ENCODE measurements around the gene PLG.

PLG gene

DNA sequence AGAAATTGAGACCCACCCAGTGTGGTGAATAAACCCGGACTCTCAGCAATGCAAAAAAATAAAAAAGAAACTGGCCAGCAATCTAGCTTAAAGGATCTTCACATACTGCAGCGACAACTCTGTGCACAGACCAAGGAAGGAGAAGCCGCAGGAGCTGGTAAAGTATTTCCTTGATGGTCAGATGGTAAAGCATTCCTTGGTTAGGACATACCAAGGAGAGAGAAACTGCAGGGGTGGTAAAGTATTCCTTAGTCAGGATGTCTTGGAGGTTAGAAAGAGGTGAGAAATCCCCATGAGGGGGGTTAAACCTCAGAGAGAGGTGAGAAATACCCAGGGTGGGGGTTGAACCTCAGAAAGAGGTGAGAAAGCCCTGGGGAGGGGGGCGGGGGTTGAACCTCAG is 86.8 kb downstream of the PLG start:
- DNase-seq (ENCODE audit: low spot score): no peak
- TF ChIP-seq, protein P1, sequence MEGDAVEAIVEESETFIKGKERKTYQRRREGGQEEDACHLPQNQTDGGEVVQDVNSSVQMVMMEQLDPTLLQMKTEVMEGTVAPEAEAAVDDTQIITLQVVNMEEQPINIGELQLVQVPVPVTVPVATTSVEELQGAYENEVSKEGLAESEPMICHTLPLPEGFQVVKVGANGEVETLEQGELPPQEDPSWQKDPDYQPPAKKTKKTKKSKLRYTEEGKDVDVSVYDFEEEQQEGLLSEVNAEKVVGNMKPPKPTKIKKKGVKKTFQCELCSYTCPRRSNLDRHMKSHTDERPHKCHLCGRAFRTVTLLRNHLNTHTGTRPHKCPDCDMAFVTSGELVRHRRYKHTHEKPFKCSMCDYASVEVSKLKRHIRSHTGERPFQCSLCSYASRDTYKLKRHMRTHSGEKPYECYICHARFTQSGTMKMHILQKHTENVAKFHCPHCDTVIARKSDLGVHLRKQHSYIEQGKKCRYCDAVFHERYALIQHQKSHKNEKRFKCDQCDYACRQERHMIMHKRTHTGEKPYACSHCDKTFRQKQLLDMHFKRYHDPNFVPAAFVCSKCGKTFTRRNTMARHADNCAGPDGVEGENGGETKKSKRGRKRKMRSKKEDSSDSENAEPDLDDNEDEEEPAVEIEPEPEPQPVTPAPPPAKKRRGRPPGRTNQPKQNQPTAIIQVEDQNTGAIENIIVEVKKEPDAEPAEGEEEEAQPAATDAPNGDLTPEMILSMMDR (IDR thresholded peaks at IDR 0.05; ENCODE audit: extremely low read depth, missing control alignments): no peak

DNA sequence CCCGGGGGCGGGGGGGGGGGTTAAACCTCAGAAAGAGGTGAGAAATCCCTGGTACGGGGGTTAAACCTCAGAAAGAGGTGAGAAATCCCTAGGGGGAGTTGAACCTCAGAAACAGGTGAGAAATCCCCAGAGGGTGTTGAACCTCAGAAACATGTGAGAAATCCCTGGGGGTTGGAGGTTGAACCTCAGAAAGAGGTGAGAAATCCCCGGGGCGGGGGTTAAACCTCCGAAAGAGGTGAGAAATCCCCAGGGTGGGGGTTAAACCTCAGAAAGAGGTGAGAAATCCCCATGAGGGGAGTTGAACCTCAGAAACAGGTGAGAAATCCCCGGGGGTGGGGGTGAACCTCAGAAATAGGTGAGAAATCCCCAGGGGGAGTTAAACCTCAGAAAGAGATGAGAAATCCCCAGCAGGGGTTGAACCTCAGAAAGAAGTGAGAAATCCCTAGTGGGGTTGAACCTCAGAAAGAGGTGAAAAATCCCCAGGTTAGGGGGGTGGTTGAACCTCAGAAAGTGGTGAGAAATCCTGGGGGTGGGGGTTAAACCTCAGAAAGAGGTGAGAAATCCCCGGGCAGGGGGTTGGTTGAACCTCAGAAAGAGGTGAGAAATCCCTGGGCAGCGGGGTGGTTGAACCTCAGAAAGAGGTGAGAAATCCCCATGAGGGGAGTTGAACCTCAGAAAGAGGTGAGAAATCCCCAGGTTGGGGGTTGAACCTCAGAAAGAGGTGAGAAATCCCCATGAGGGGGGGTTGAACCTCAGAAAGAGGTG is 87.4 kb downstream of the PLG start:
- DNase-seq (ENCODE audit: low spot score): no peak

DNA sequence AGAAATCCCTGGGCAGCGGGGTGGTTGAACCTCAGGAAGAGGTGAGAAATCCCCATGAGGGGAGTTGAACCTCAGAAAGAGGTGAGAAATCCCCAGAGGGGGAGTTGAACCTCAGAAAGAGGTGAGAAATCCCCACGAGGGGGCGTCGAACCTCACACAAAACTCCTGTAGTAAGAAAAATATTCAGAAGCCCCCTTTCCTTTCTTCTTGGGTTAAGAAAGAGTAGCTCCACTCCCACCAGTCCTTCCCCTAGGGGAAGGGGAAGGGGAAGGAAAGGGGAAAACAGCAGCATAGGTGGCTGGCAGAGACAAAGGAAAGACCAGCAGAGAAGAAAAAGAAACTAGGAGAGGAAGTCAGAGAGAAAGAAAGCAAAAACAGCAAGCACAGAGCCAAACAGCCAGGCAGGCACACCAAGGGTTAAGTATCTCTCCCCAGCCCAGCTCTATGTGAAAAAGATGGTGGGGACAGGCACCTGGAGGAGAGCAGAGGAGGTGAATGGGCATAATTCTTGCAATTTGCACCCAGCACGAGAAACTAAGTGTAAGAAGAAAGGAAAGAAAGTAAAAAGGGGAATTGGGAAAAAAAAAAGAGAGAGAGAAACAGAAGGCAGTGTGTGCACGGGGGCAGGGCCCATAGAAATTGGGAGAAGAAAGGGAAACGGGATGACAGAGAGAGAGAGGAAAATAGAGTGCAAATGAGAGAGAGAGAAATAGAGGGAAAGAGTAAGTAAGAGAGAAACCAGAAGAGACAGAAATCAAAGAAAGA is 88.2 kb downstream of the PLG start:
- no peak for DNase-seq (ENCODE audit: low spot score)
- TF ChIP-seq, protein P1 (IDR thresholded peaks at IDR 0.05; ENCODE audit: extremely low read depth, missing control alignments): no peak

More for the DNA sequence above, 87.4 kb downstream of the PLG start:
- TF ChIP-seq, protein P1 (IDR thresholded peaks at IDR 0.05; ENCODE audit: extremely low read depth, missing control alignments): no peak

DNA sequence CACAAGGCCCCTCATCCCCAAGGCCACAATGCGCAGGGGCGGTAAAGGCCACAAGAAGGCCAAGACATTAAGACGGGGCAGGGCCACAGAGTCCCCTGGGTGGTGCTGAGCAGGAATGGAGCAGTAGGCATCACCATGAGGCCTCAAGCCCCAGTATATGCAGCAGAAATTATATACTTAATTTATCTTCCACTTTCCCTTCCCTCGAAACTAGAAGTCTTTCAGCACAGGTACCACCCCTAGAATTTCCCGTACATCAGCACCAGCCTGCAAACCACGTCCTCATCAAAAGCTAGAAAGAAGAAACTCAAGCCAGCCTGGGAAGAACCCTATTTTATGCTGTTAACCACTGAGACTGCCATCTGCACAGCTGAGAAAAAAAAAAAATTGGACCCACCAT is 89.4 kb downstream of the PLG start:
- DNase-seq (ENCODE audit: low spot score): no peak
- TF ChIP-seq, protein P1 (IDR thresholded peaks at IDR 0.05; ENCODE audit: extremely low read depth, missing control alignments): no peak

DNA sequence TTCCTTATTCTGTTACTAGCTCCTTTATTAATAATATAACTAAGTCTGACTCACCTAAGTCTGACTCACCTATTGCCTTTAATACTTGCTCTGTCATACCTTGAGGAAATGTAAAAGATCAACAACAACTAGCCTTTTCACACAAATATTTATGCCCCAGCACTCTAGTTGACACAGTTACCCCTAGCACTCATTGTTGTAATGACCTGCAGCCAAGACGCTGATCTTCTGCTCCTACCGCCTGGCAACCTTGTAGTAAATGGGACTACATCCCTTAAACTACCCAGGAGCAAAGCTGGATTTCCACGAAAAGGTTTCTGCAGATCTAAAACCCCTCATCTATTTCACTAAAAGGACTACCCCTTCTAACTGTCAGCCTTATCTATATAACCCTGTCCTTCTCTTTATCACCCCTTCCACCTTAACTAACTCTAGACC is 90.0 kb downstream of the PLG start:
- TF ChIP-seq, protein P1 (IDR thresholded peaks at IDR 0.05; ENCODE audit: extremely low read depth, missing control alignments): no peak
- no peak for DNase-seq (ENCODE audit: low spot score)

DNA sequence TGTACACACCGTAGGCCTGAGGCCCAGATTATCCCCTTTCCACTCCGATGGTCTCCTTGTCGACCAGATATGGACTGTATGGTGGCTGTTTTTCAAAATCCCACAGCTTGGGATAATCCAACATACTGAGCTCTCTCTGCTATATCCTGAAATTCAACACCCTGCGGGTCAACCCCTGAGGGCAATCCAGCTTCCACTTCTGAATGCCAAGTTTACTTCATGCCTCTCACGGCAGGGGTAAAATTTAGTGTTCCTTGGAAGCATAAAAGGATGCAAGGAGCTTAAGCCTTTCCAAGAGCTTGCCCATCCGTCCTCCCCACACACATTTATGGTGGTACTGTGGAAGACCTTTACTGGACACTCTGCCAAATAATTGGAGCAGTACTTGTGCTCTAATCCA is 90.7 kb downstream of the PLG start:
- TF ChIP-seq, protein P1 (IDR thresholded peaks at IDR 0.05; ENCODE audit: extremely low read depth, missing control alignments): no peak
- DNase-seq (ENCODE audit: low spot score): no peak

DNA sequence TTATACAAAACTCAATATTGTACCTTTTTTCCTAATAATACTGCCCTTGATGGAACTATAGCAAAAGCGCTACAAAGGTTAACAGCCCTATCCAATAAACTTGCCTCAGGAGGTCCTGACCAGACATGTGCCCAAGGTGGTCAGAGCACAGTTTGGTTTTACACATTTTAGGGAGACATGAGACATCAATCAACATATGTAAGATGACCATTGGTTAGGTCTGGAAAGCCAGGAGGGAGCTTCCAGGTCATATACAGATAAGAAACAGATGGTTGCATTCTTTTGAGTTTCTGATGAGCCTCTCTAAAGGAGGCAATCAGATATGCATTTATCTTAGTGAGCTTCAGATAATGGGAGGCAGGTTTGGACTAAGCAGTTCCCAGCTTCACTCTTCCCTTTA is 91.6 kb downstream of the PLG start:
- DNase-seq (ENCODE audit: low spot score): no peak
- TF ChIP-seq, protein P1 (IDR thresholded peaks at IDR 0.05; ENCODE audit: extremely low read depth, missing control alignments): no peak
